OCI-LY7 (cell line): ENCODE results near the gene CDON.

Experiments used
- CTCF ChIP-seq: fragments of 200-600 bp; sonication (generic); conservative IDR thresholded peaks from 2 replicates; pipeline ENCODE4 v1.5.1; 2014; ENCODE audit warnings: mild to moderate bottlenecking, antibody characterized with exemption, low read length, moderate library complexity, mixed read lengths
- EZH2phosphoT487 ChIP-seq: fragments of 200-600 bp; sonication (generic); IDR thresholded peaks from 2 replicates; pipeline ENCODE4 v1.6.1; 2018; ENCODE audit warnings: low read depth, borderline replicate concordance, mild to moderate bottlenecking, mixed run types, antibody characterized with exemption, low read length, moderate library complexity, mixed read lengths

GRCh38 chr11:125959931-125960330, 102.7 kb downstream of the CDON start:
- TF ChIP-seq CTCF, result no peak
- TF ChIP-seq EZH2phosphoT487, result no peak
